Astrocyte of the cerebellum (primary cell): ENCODE results near the gene CCDC187.

Source experiments
- DNase-seq: peaks from one replicate; pipeline ENCODE4 v3.0.0-alpha.2; 2011; ENCODE audit warnings: low read depth
- H3K4me3 ChIP-seq: 2 replicates; pipeline ENCODE4 v1.5.1; 2011; ENCODE audit warnings: mild to moderate bottlenecking, low read depth, low read length, moderate library complexity
- in situ Hi-C: cut with HindIII; loops from 2 replicates; pipeline ENCODE4 v1.10.0; 2017; ENCODE audit warnings: low sequenced_read_pairs
- TF ChIP-seq, protein P1 (sequence below): IDR thresholded peaks from 2 replicates; pipeline ENCODE4 v1.5.1; 2012; ENCODE audit warnings: low read length, low read depth, moderate library complexity, mild to moderate bottlenecking; ENCODE audit errors: missing control alignments

The CCDC187 gene

DNA sequence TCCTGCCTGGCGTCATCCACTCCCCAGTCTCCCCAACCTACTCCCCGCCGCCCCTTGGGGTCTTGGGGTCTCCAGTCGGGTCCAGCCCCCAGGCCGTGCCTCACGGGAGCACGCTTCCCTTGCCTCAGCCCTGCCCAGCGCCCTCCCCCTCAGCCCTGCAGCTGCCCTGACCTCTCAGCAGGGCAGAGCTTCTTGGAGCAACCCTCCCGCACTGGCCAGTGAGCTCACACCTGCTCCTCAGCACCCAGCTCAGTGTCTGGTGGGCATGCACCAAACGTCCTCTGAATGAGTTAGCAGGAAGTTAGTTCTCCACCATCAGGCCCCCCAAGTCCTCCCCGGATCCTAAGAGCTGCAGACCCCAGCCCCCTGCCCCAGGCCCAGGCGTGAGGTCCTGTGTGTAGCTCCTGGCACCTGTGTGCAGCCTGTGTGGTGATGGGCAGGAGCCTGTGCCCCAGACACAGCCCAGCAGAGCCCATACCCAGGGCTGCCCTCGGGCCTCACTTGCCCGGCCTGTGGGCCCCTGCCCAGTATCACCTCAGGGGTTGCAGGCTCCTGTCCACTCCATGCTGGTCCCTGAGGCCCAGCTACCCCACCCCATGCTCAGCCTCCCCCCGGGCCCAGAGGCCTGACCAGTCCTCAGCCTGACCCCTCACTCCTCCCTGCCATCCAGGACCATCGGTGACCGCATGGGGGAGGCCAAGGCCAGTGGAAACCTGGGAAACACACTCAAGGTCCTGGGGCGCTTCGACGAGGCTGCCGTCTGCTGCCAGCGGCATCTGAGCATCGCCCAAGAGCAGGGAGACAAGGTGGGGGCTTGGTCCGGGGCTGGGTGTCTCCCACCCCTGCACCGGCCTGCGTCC is 31.6 kb upstream of the CCDC187 start:
- H3K4me3 ChIP-seq: no peak overlapping the region
- TF ChIP-seq, protein P1, sequence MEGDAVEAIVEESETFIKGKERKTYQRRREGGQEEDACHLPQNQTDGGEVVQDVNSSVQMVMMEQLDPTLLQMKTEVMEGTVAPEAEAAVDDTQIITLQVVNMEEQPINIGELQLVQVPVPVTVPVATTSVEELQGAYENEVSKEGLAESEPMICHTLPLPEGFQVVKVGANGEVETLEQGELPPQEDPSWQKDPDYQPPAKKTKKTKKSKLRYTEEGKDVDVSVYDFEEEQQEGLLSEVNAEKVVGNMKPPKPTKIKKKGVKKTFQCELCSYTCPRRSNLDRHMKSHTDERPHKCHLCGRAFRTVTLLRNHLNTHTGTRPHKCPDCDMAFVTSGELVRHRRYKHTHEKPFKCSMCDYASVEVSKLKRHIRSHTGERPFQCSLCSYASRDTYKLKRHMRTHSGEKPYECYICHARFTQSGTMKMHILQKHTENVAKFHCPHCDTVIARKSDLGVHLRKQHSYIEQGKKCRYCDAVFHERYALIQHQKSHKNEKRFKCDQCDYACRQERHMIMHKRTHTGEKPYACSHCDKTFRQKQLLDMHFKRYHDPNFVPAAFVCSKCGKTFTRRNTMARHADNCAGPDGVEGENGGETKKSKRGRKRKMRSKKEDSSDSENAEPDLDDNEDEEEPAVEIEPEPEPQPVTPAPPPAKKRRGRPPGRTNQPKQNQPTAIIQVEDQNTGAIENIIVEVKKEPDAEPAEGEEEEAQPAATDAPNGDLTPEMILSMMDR: no peak
- no peak for DNase-seq
- in situ Hi-C loops: no loop called here

DNA sequence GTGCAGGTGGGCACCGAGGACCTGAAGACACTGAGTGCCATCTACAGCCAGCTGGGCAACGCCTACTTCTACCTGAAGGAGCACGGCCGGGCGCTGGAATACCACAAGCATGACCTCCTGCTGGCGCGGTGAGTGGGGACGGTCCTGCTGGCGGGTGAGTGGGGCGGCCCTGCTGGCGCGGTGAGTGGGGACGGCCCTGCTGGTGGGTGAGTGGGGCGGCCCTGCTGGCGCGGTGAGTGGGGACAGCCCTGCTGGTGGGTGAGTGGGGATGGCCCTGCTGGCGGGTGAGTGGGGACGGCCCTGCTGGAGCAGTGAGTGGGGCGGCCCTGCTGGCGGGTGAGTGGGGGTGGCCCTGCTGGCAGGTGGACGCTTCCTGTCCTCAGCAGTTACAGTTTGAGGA is 30.6 kb upstream of the CCDC187 start:
- no peak overlapping the region for H3K4me3 ChIP-seq
- in situ Hi-C loops: no loop called here
- TF ChIP-seq, protein P1: no peak
- DNase-seq: no peak

DNA sequence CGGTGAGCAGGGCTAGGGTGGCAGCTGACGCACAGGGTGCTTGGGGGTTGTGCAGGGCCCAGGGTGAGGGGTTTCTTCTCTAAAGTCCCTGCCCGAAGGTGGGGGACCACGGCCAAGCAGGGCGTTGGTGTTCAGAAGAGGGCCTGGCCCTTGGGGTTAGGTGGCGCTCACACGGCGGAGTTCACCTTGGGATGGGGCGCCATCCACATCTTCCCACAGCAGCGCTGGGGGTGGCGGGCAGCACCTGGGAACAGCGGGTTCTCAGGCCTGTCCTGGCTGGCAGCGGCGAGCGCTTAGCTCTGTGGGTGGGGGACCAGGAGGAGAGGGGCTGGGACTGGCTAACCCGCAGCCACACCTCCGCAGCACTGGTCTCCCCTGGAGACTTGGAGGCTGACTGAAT is 29.6 kb upstream of the CCDC187 start:
- in situ Hi-C loops: no loop called here
- TF ChIP-seq, protein P1: no peak
- no peak overlapping the region for H3K4me3 ChIP-seq
- DNase-seq: no peak

DNA sequence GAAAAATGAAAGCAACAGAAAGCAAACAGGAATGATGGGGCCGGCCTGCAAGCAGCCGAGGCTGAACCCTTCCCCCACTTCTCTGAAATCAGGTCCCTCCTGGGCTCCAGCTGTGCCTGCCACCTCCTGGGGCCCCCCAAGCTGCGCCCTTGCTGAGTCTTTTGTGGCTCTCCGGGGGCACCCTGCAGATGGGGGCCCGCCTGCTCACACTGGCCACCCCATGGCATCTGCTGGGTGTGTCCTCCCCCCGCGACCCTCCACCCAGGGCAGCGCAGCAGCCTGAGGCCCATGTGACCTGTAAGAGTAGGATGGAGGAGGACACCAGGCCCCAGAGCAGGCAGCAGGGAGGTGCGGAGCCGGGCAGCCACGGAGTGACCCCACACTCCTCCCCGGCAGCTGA is 29.2 kb upstream of the CCDC187 start:
- DNase-seq: no peak
- TF ChIP-seq, protein P1: no peak
- no peak overlapping the region for H3K4me3 ChIP-seq
- in situ Hi-C loops: no loop called here

DNA sequence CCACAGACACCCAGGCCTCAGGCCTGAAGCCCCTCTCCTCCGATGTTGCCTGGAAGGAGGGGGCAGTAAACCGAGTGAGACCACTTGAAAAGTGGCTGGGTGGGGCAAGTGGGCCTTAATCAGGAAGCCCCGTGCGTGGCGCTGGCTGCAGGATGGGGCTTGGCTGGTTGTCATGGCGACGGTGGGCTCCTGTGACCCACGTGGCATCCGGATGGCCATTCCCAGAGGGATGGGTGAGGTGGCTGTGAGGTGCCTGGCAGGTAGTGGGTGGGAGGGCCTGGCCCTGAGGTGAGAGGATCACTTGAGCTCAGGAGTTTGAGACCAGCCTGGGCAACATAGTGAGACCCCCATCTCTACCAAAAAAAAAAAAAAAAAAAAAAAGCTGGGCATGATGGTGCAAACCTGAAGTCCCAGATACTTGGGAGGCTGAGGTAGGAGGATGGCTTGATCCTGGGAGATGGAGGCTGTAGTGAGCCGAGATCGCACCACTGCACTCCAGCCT is 28.6 kb upstream of the CCDC187 start:
- in situ Hi-C loops: no loop called here
- no peak for DNase-seq

DNA sequence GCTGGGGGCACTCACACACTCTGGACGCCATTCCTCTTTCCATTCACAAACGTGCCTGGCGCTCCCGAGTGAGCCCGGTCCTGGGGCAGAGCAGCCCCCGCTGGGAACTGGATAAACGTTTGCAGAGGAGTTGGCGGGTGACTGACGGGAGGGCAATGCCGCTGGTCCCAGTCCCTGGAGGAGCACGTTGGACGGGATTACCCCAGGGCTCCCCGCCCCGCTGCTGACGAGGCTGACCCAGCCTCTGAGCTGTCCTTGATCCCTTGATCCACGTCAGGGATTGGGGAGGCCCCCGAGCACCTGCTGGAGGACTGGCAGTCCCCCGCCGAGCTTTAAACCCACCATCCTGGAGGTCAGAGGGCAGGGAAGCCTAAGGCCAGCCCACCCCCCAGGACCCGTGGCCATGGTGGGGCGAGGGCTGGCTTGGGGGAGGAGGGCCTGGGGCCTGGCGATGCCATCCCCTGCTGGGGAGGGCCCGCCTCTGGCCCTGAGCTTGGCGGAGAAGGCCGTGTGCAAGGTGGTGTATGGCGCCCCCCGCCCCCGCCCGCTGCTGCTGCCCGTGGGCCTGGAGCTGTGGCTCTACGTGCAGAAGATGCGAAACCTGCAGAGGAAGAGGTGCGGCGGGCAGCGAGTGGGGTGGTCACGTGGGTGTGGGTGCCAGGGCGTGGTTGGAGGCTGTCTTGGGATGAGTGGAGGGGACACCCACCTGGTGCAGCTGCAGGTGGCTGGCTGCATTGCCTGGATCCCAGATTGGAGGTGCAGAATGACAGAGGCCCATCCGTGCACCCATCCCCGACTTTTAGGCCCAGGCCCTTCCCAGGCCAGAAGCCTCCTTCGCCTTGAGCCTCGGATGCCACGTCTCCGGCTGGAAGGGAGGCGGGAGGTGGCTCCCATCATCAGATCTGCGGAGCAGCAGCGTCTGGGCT is 27.9 kb upstream of the CCDC187 start:
- TF ChIP-seq, protein P1: no peak
- no peak for DNase-seq
- H3K4me3 ChIP-seq: no peak overlapping the region
- in situ Hi-C loops: no loop called here

More for the DNA sequence above, 28.6 kb upstream of the CCDC187 start:
- no peak overlapping the region for H3K4me3 ChIP-seq
- TF ChIP-seq, protein P1: no peak
